ENCODE results near the gene PARS2.

Gene PARS2

DNA sequence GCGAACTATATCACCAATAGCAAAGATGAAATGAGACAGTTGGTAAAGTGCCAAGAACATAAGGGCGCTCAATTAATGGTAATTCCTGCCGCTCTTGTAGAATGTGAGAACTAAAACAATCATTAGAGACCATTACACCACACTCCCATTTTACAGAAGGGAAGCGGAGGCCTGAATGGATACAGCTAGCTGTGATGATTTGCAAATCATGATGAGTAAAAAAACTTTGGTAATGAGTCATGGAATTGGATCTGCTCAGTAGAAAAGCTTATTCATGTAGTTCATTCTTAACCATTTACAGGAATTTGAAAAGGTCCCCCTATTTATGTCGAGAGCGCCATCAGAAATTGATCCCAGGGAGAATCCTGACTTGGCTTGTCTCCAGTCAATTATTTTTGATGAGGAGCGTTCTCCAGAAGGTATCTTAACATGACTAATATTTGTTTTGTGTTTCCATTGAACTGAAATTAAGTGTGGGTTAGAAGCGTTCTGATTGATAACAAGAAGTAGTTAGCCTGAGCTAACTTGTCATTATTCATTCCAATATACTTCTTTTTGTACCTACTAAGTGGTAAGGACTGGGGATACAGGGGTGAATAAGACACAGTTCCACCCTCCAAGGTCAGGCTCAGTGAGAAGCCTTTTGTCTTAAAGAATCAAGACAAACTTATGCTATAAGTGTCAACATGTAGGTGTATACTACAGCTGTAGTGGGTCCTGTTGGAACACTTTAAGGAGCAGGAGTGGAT lies 47.9 kb downstream of the PARS2 start:
- DNase-seq, result peak; percentile 21

DNA sequence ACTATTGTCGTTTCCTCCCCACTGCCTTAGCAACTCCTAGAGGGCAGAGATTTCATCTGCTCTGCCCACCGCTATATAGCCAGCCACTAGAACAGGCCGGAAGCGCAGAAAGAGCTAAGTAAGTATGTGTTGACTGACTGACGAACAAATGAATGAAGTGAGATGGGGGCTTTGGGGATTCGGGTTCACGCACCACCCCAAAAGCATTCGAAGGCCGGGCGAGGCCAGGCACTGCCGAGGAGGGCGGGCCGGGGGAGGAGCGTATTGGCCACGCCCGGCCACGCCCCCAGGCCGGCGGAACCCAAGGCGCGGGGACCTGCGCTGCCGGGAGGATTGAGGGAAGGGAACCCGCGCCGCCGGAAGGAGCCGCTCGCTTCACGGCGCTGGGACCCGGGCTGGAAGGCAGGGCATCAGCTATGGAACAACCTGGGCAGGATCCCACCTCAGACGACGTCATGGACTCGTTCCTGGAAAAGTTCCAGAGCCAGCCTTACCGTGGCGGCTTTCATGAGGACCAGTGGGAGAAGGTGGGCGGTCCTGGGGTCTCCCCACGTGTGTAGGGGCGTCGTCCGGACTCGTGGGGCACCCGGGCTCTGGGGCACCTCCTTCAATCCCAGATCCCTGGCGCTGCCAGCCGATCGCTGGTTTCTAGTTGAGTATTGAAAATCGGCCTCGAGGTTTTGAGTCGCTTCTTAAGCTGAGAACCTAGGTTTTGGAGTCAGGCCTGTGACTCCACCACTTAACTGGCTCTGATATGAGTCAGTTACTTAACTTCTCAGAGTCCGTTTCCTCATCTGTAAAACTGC lies 48.6 kb downstream of the PARS2 start, which contains the start of gene TTC4:
TTC4 (plus strand) TSS at position 369 of the 806 bp plus-strand sequence; CDS start at position 417, 48 bp downstream.
- DNase-seq, result peak; percentile 79

DNA sequence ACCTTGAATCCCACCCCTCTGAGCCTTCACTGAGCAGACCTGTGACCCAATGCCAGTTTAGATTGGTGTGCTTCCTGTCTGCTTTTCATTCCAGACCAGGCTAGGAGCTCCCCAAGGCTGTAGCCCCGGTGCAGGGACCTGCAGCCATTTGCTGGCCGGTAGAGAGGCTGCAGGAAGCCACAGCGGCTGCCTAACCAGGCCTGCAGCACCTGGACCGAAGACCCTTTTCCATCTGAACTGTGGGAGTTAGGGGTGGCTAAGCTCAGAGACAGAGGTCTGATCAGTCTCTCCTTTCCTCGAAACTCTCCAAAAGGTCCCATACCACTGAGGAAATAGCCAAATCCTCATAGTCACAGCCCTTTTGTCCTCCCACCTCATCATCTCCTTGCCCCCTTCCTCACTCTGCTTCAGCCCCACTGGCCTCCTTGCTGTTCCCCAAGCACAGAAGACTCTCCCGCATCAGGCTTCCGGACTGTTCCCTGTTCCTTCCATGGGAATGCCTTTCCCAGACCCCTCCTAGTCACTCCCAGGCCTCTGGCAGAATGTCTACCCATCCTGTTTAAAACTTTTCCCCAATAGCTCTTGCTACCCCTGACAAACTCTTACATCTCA lies 49.3 kb downstream of the PARS2 start:
- DNase-seq, result no peak

DNA sequence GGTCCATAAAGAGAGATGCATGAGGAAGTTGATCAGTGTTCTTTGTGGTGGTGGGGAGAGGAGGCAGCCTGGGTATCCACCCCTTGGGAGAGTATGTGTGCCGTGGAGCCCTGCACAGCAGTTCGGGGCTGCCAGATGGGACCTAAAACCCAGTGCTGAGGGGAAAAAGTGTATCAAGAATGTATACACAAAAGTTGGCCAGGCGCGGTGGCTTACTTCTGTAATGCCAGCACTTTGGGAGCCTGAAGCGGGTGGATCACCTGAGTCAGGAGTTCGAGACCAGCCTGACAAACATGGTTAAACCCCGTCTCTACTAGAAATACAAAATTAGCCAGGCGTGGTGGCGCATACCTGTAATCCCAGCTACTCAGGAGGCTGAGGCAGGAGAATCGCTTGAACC lies 52.8 kb downstream of the PARS2 start:
- no peak for DNase-seq

DNA sequence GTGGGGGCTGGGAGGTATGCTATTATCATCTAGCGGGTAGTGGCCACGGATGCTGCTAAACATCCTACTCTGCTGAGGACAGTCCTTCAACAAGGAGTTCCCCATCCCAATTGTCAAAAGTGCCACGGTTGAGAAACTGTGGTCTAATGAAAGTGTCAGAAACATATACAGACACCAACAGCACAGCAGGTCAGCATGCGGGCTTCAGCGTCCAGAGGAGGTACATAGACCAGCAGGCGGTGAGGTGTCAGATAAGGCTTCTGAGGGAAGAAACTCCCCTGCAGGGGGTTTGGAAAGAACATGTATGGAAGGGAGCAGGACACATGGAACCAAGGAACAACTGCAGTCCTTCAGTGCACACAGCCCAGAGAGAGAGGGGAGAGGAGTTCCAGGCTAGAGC lies 53.5 kb downstream of the PARS2 start:
- no peak for DNase-seq

DNA sequence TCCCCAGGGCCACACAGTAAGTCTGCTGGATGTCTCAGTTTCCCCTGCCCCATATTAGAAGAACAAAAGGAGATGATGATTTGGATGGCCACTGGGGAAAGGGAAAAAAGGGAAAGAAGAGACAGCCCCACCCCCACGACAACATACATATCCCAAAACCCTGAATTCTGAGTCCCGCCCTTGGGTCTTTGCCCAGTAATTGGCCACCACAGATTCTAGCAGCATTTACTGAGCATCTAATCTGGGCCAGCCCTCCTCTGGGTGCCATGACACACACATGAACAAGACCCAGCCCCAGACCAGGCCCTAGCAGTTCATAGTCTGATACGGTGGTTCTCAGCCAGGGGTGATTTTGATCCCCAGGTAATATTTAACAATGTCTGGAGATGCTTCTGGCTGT lies 53.9 kb downstream of the PARS2 start:
- DNase-seq, result no peak

DNA sequence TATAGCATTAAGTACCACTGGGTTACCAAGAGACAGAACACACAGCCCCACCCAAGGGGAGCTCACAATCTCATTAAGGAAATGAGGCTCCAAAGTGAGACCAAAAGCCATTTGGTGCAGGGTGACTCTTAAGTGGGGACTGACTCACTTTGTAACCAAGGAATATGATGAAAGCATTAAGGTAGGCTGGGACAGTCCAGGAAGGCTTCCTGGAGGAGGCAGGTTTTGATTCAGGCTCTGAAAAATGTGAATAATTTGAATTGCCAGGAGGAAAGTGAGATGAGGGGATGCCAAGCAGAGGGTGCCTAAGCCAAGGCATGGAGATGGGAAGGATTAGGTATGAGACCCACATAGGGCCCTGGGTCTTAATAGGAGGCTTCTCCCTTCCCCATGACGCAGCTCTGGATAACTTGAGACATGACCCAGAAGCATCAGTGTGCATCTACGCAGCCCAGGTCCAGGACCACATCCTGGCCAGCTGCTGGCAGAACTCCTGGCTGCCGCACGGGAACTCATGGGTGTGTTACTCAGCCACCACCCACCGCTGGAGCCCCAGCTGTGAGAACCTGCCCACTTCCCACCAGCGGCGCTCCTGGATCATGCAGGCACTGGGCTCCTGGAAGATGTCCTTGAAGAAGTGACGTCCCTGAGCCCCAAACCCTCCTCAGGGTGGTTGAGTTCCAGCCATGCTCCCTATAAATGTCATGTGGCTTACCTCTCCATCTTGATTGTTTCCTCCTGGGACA lies 54.6 kb downstream of the PARS2 start:
- no peak for DNase-seq

DNA sequence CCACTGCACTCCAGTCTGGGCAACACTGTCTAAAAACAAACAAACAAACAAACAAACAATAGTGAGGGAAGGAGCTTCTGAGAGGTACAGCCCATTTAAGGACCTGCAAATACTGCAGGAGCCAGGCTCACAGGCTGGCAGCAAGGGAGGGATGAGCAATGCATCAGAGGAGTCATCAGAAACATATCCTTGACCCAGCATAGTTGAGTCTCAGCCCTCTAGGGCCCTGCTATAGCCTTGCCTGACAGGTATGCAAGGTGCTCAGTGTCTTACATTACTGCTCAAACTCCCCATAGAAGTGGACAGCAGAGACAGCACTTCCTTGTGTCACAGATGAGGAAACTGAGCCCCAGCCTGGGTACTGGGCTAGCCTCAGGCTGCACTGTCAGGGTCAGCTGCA lies 55.9 kb downstream of the PARS2 start:
- DNase-seq, result no peak

All from kidney glomerular epithelial cell (primary cell).